B cell (primary cell): ENCODE measurements around the gene ASMT. TPM values are rescaled to one million over a fixed set of nuclear protein-coding genes. Genes with fewer than 3 reads are reported as not detected.

ENCODE experiments used
- ATAC-seq: fragments of 200-7000 bp; cut with Tn5 transposase; one replicate; pipeline ENCODE4 v1.10.0; 2021; ENCODE audit warnings: low read depth, mild to moderate bottlenecking, moderate number of reproducible peaks, moderate library complexity
- CTCF ChIA-PET: fragments of 350-600 bp; sonication (Branson Sonifier 250); formaldehyde crosslinking; loops from one replicate; lab custom pipeline; 2021; ENCODE audit warnings: antibody characterized with exemption, inconsistent platforms; lab: Charles Lee
- POLR2A ChIA-PET: fragments of 350-600 bp; sonication (Branson Sonifier 250); formaldehyde crosslinking; loops from one replicate; lab custom pipeline; 2021; ENCODE audit warnings: antibody characterized with exemption; lab: Charles Lee
- DNase-seq: peaks from one replicate; pipeline ENCODE4 v3.0.0; 2013
- H2AFZ ChIP-seq: 2 replicates; pipeline ENCODE4 v1.6.1; 2012; ENCODE audit warnings: mild to moderate bottlenecking, low read depth, low read length; ENCODE audit not compliant: insufficient read depth, poor library complexity, severe bottlenecking
- H3K27ac ChIP-seq, 2 donors: 1 replicate in 1 of 2; 2 replicates in 1 of 2; pipeline ENCODE4 v1.5.1; 2012 to 2013; ENCODE audit warnings: low read length in 2 of 2, mild to moderate bottlenecking in 2 of 2, moderate library complexity in 1 of 2
- H3K27me3 ChIP-seq, 4 experiments: fragments of 200-600 bp in 1 of 4; sonication (generic) in 1 of 4; replicated peaks in 1 of 4; 1 replicate in 2 of 4; 2 replicates in 2 of 4; pipeline versions ENCODE4 v1.6.1 to v1.7.0; 2013 to 2016; ENCODE audit warnings: low read length in 3 of 4, mild to moderate bottlenecking in 2 of 4, mixed read lengths in 1 of 4, moderate library complexity in 1 of 4; ENCODE audit not compliant: insufficient read depth in 4 of 4, control insufficient read depth in 3 of 4; ENCODE audit errors: control extremely low read depth in 1 of 4
- H3K36me3 ChIP-seq, 2 experiments: replicated peaks in 1 of 2; 1 replicate in 1 of 2; 2 replicates in 1 of 2; pipeline versions ENCODE4 v1.6.1 to v1.7.1; 2013; ENCODE audit warnings: low read length in 1 of 2; ENCODE audit not compliant: insufficient read depth in 2 of 2, control insufficient read depth in 1 of 2; ENCODE audit errors: control extremely low read depth in 1 of 2, extremely low read depth in 1 of 2
- H3K4me1 ChIP-seq, 2 donors: fragments of 200-600 bp in 1 of 2; sonication (generic) in 1 of 2; 1 replicate in 1 of 2; 2 replicates in 1 of 2; pipeline versions ENCODE4 v1.5.1 to v1.6.1; 2013 to 2017; ENCODE audit warnings: low read length in 2 of 2; ENCODE audit not compliant: control insufficient read depth in 2 of 2, insufficient read depth in 2 of 2
- H3K4me2 ChIP-seq: replicated peaks from 2 replicates; pipeline ENCODE3; 2012; ENCODE audit warnings: mild to moderate bottlenecking, low read depth, low read length; ENCODE audit not compliant: poor library complexity, severe bottlenecking
- H3K4me3 ChIP-seq, 5 experiments: fragments of 200-600 bp in 1 of 5; sonication (generic) in 1 of 5; 1 replicate in 3 of 5; 2 replicates in 2 of 5; pipeline versions ENCODE4 v1.5.1 to v1.7.0; 2011 to 2016; ENCODE audit warnings: low read length in 4 of 5, mild to moderate bottlenecking in 4 of 5, low read depth in 2 of 5, control low read depth in 1 of 5, moderate library complexity in 1 of 5; ENCODE audit not compliant: insufficient read depth in 1 of 5; ENCODE audit errors: control extremely low read depth in 1 of 5, extremely low read depth in 1 of 5
- H3K79me2 ChIP-seq: fragments of 200-600 bp; sonication (generic); one replicate; pipeline ENCODE4 v1.6.0; 2016; ENCODE audit warnings: low read length; ENCODE audit not compliant: control insufficient read depth, insufficient read depth
- H3K9ac ChIP-seq: fragments of 200-600 bp; sonication (generic); 2 replicates; pipeline ENCODE4 v1.6.1; 2017; ENCODE audit warnings: mild to moderate bottlenecking, low read length, moderate library complexity
- H3K9me3 ChIP-seq, 3 donors: one replicate each; pipeline versions ENCODE4 v1.6.1 to v1.7.1; 2013; ENCODE audit warnings: low read length in 2 of 3; ENCODE audit not compliant: control insufficient read depth in 2 of 3, insufficient read depth in 1 of 3; ENCODE audit errors: control extremely low read depth in 1 of 3
- H4K20me1 ChIP-seq: 2 replicates; pipeline ENCODE4 v1.6.0; 2012; ENCODE audit warnings: mild to moderate bottlenecking, low read length; ENCODE audit not compliant: insufficient read depth, control insufficient read depth, poor library complexity, severe bottlenecking
- H3K27ac Mint-ChIP-seq: one replicate; pipeline ENCODE4 v1.8.0; 2021; ENCODE audit warnings: mixed read lengths
- H3K27me3 Mint-ChIP-seq: one replicate; pipeline ENCODE4 v1.8.0; 2021; ENCODE audit warnings: mixed read lengths
- H3K4me1 Mint-ChIP-seq: one replicate; pipeline ENCODE4 v1.8.0; 2021; ENCODE audit warnings: mixed read lengths
- H3K4me3 Mint-ChIP-seq: one replicate; pipeline ENCODE4 v1.8.0; 2021; ENCODE audit warnings: mixed read lengths
- H3K9me3 Mint-ChIP-seq: one replicate; pipeline ENCODE4 v1.8.0; 2022; ENCODE audit warnings: mixed read lengths; ENCODE audit not compliant: insufficient read depth
- EZH2 ChIP-seq: IDR thresholded peaks from 2 replicates; pipeline ENCODE4 v1.6.1; 2012; ENCODE audit warnings: borderline replicate concordance, low read depth, mild to moderate bottlenecking, moderate library complexity, low read length; ENCODE audit not compliant: insufficient read depth, poor library complexity, severe bottlenecking
- WGBS: methylation state at CpG from one replicate; pipeline ENCODE4 v1.1.5; 2013; ENCODE audit warnings: missing lambda C conversion rate; ENCODE audit not compliant: insufficient coverage; 5-methylcytosine and 5-hydroxymethylcytosine counted together
- intact Hi-C: fragments of 100-400 bp; cut with micrococcal nuclease; formaldehyde crosslinking; loops from one replicate; pipeline ENCODE4 v1.10.0; 2022
- polyA plus RNA-seq: library from polyadenylated mRNA; depleted of rRNA; stranded (reverse); fragments of >200 nt; gene quantifications from 2 replicates; pipeline ENCODE4 v1.2.3, GENCODE V29; 2012
- total RNA-seq, 2 donors: library from RNA; stranded (reverse); fragments of 120-200 nt in 1 of 2; gene quantifications; 1 replicate in 1 of 2; 2 replicates in 1 of 2; pipeline versions ENCODE4 v1.2.3 to v1.2.4, GENCODE V29; 2013 to 2022
- TF ChIP-seq, protein P1 (sequence below): fragments of 200-600 bp; IDR thresholded peaks from one replicate; pipeline ENCODE4 v1.8.0; 2022; ENCODE audit warnings: antibody characterized with exemption, mild to moderate bottlenecking

Gene ASMT
- total and polyA plus RNA-seq, 2 donors (not counting 1 experiment from before 2014, with no cell fraction given), result 0.63 TPM; not detected in 1

DNA sequence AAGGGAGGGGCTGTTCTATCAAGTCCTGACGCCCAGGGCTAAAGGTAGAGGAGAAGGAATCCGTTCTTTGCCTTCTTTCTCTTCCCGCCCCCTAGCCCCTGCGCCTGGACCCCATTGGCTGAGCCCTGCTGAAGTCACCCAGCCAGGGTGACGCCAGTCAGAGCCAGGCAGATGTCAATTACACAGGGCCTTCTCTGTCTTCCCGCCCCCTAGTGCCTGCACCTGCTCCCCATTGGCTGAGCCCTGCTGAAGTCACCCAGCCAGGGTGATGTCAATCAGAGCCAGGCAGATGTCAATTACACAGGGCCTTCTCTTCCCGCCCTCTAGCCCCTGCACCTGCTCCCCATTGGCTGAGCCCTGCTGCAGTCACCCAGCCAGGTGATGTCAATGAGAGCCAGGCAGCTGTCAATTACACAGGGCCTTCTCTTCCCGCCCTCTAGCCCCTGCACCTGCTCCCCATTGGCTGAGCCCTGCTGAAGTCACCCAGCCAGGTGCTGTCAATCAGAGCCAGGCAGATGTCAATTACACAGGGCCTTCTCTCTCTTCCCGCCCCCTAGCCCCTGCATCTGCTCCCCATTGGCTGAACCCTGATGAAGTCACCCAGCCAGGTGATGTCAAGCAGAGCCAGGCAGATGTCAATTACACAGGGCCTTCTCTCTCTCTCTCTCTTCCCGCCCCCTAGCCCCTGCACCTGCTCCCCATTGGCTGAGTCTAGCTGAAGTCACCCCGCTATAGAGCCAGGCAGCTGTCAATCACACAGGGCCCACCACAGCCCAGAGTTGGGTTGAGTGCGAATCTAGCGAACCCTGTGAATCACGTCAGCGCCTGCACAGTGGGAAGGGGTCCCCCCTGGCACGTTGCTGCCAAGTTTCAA lies 46.4 kb downstream of the ASMT start:
- peaks cover 11 to 39% of the 10 kb centered on the region in 2 donors for H3K4me1 ChIP-seq
- H3K9ac ChIP-seq, result peak overlapping the region; percentile 91
- TF ChIP-seq, protein P1, sequence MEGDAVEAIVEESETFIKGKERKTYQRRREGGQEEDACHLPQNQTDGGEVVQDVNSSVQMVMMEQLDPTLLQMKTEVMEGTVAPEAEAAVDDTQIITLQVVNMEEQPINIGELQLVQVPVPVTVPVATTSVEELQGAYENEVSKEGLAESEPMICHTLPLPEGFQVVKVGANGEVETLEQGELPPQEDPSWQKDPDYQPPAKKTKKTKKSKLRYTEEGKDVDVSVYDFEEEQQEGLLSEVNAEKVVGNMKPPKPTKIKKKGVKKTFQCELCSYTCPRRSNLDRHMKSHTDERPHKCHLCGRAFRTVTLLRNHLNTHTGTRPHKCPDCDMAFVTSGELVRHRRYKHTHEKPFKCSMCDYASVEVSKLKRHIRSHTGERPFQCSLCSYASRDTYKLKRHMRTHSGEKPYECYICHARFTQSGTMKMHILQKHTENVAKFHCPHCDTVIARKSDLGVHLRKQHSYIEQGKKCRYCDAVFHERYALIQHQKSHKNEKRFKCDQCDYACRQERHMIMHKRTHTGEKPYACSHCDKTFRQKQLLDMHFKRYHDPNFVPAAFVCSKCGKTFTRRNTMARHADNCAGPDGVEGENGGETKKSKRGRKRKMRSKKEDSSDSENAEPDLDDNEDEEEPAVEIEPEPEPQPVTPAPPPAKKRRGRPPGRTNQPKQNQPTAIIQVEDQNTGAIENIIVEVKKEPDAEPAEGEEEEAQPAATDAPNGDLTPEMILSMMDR, result no peak
- no peak for TF ChIP-seq EZH2
- CTCF ChIA-PET, result no interaction called here
- H3K27me3 ChIP-seq, result no peaks in the 10 kb centered on the region
- peak overlapping the region; percentile 49 to 92 (median 74) for H3K4me3 ChIP-seq
- H3K79me2 ChIP-seq, result no peaks in the 10 kb centered on the region
- intact Hi-C loops, result loop anchor here (1.0 kb wide), 2 partner anchors 207 to 948 kb away; no protein-coding TSS in a partner anchor
- peak overlapping the region; percentile 72 for H3K4me2 ChIP-seq
- no peaks in the 10 kb centered on the region for H3K27me3 Mint-ChIP-seq
- H4K20me1 ChIP-seq, result no peaks in the 10 kb centered on the region
- DNase-seq (peak; percentile 98), ATAC-seq (peak; percentile 88)
- POLR2A ChIA-PET, result no interaction called here
- peak overlapping the region; percentile 84 to 86 for H3K27ac ChIP-seq
- 65% methylated on average over 15 of the region's 16 CpGs for WGBS
- peaks cover 41% of the 10 kb centered on the region for H3K4me1 Mint-ChIP-seq
- H3K9me3 ChIP-seq, result peaks cover 0 to 9% (median 0%) of the 10 kb centered on the region in 3 donors
- H3K36me3 ChIP-seq, result peaks cover 1 to 16% of the 10 kb centered on the region in 2 experiments
- peak overlapping the region; percentile 78 for H2AFZ ChIP-seq
- peak overlapping the region; percentile 88 for H3K4me3 Mint-ChIP-seq
- no peaks in the 10 kb centered on the region for H3K9me3 Mint-ChIP-seq
- peak overlapping the region; percentile 95 for H3K27ac Mint-ChIP-seq

DNA sequence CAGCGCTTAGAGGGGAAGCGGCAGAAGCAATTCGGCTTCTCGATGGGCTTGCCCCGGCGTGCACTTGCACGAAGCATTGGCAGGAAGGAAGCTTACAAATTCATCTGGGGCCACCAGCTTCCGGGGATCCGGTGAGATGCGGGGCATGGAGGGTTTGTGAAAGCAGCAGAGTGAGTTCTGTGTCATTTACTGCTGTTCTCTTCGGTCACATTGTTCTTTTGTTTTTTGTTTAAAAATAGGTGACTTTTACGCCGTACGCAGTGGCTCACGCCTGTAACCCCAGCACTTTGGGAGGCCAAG lies 47.0 kb downstream of the ASMT start:
- peak overlapping the region; percentile 72 for H3K4me2 ChIP-seq
- Mint-ChIP-seq H3K9me3 (no peaks in the 10 kb centered on the region), H3K4me3 (peak overlapping the region; percentile 88), H3K27me3 (no peaks in the 10 kb centered on the region), H3K27ac (peak overlapping the region; percentile 95), H3K4me1 (peaks cover 39% of the 10 kb centered on the region)
- 51% methylated on average over 15 of the region's 15 CpGs for WGBS
- H3K27me3 ChIP-seq, result no peaks in the 10 kb centered on the region
- H4K20me1 ChIP-seq, result no peaks in the 10 kb centered on the region
- peak overlapping the region; percentile 84 to 86 for H3K27ac ChIP-seq
- peak overlapping the region; percentile 49 to 92 (median 74) for H3K4me3 ChIP-seq
- peak overlapping the region; percentile 91 for H3K9ac ChIP-seq
- H2AFZ ChIP-seq, result peak overlapping the region; percentile 78
- intact Hi-C loops, result loop anchor here (1.0 kb wide), 2 partner anchors 208 to 947 kb away; no protein-coding TSS in a partner anchor
- peak; percentile 23 for ATAC-seq
- TF ChIP-seq, protein P1, result no peak
- TF ChIP-seq EZH2, result no peak
- H3K79me2 ChIP-seq, result no peaks in the 10 kb centered on the region
- H3K9me3 ChIP-seq, result peaks cover 0 to 13% (median 0%) of the 10 kb centered on the region in 3 donors
- DNase-seq, result no peak
- H3K4me1 ChIP-seq, result peaks cover 11 to 38% of the 10 kb centered on the region in 2 donors
- H3K36me3 ChIP-seq, result peaks cover 1 to 22% of the 10 kb centered on the region in 2 experiments
- ChIA-PET POLR2A (no interaction called here), CTCF (no interaction called here)
